SK-N-SH treated with all-trans-retinoic acid at 6 μM for 48 hours (cell line): ENCODE measurements around the gene APIP.

Source experiments
- ATAC-seq: fragments of 200-7000 bp; cut with Tn5 transposase; 3 replicates; pipeline ENCODE4 v1.9.1; 2020; ENCODE audit warnings: mild to moderate bottlenecking, moderate library complexity
- ARNTL ChIP-seq: fragments of 450-650 bp; formaldehyde crosslinking; IDR thresholded peaks from 2 replicates; pipeline ENCODE4 v1.5.0; 2020; ENCODE audit warnings: low read depth, mild to moderate bottlenecking, moderate library complexity, borderline replicate concordance
- BACH2 ChIP-seq: fragments of 250-450 bp; sonication (Bioruptor Pico); IDR thresholded peaks from 2 replicates; pipeline ENCODE4 v1.9.0; 2021; ENCODE audit warnings: mild to moderate bottlenecking, borderline replicate concordance
- CSDC2 ChIP-seq: fragments of 250-450 bp; sonication (Bioruptor Pico); IDR thresholded peaks from 2 replicates; pipeline ENCODE4 v1.5.0; 2020; ENCODE audit warnings: mild to moderate bottlenecking, moderate library complexity
- ESRRG ChIP-seq: fragments of 250-450 bp; sonication (Bioruptor Pico); IDR thresholded peaks from 2 replicates; pipeline ENCODE4 v1.6.1; 2021; ENCODE audit warnings: mild to moderate bottlenecking
- GLIS3 ChIP-seq: fragments of 250-450 bp; sonication (Bioruptor Pico); IDR thresholded peaks from 2 replicates; pipeline ENCODE4 v1.5.0; 2020; ENCODE audit warnings: mild to moderate bottlenecking, moderate library complexity
- ISL1 ChIP-seq: fragments of 250-450 bp; sonication (Bioruptor Pico); IDR thresholded peaks from 2 replicates; pipeline ENCODE4 v2.1.2; 2022; ENCODE audit warnings: mild to moderate bottlenecking, moderate library complexity
- OSR1 ChIP-seq: fragments of 250-450 bp; sonication (Bioruptor Pico); IDR thresholded peaks from 2 replicates; pipeline ENCODE4 v1.8.0; 2022; ENCODE audit warnings: moderate library complexity, mild to moderate bottlenecking, inconsistent platforms
- PATZ1 ChIP-seq: fragments of 250-450 bp; sonication (Bioruptor Pico); IDR thresholded peaks from 2 replicates; pipeline ENCODE4 v1.8.0; 2020; ENCODE audit warnings: mild to moderate bottlenecking, moderate library complexity, borderline replicate concordance
- POU6F1 ChIP-seq: fragments of 250-450 bp; sonication (Bioruptor Pico); IDR thresholded peaks from 2 replicates; pipeline ENCODE4 v1.8.0; 2021; ENCODE audit warnings: low read depth, mild to moderate bottlenecking, moderate library complexity, borderline replicate concordance
- PPARA ChIP-seq: fragments of 250-450 bp; sonication (Bioruptor Pico); IDR thresholded peaks from 2 replicates; pipeline ENCODE4 v1.5.0; 2020; ENCODE audit warnings: mild to moderate bottlenecking, borderline replicate concordance
- RARB ChIP-seq: fragments of 250-450 bp; sonication (Bioruptor Pico); IDR thresholded peaks from 2 replicates; pipeline ENCODE4 v1.8.0; 2021; ENCODE audit warnings: mild to moderate bottlenecking, moderate library complexity
- SNAI2 ChIP-seq: fragments of 250-450 bp; sonication (Bioruptor Pico); IDR thresholded peaks from 2 replicates; pipeline ENCODE4 v1.5.0; 2020; ENCODE audit warnings: mild to moderate bottlenecking, moderate library complexity
- TCF4 ChIP-seq: fragments of 250-450 bp; sonication (Bioruptor Pico); IDR thresholded peaks from 2 replicates; pipeline ENCODE4 v1.8.0; 2021; ENCODE audit warnings: mild to moderate bottlenecking, moderate library complexity, borderline replicate concordance
- TOX ChIP-seq: fragments of 250-450 bp; sonication (Bioruptor Pico); IDR thresholded peaks from 2 replicates; pipeline ENCODE4 v1.8.0; 2021; ENCODE audit warnings: mild to moderate bottlenecking, moderate library complexity, borderline replicate concordance
- TSHZ2 ChIP-seq: fragments of 250-450 bp; sonication (Bioruptor Pico); IDR thresholded peaks from 2 replicates; pipeline ENCODE4 v1.5.0; 2020; ENCODE audit warnings: mild to moderate bottlenecking, moderate library complexity
- ZC3H10 ChIP-seq: fragments of 250-450 bp; sonication (Bioruptor Pico); IDR thresholded peaks from 2 replicates; pipeline ENCODE4 v1.5.1; 2021; ENCODE audit warnings: mild to moderate bottlenecking, moderate library complexity
- ZFP3 ChIP-seq: fragments of 250-450 bp; sonication (Bioruptor Pico); IDR thresholded peaks from 2 replicates; pipeline ENCODE4 v1.5.0; 2020; ENCODE audit warnings: mild to moderate bottlenecking, moderate library complexity
- ZFP30 ChIP-seq: fragments of 450-650 bp; formaldehyde crosslinking; IDR thresholded peaks from 2 replicates; pipeline ENCODE4 v1.5.0; 2022; ENCODE audit warnings: mild to moderate bottlenecking, moderate library complexity
- ZNF565 ChIP-seq: fragments of 450-650 bp; formaldehyde crosslinking; conservative IDR thresholded peaks from 2 replicates; pipeline ENCODE4 v1.5.0; 2020; ENCODE audit warnings: low read depth, mild to moderate bottlenecking, moderate library complexity
- ZNF70 ChIP-seq: fragments of 450-650 bp; formaldehyde crosslinking; IDR thresholded peaks from 2 replicates; pipeline ENCODE4 v1.5.0; 2020; ENCODE audit warnings: mild to moderate bottlenecking, moderate library complexity
- ZNF8 ChIP-seq: fragments of 450-650 bp; formaldehyde crosslinking; IDR thresholded peaks from 2 replicates; pipeline ENCODE4 v1.5.0; 2020; ENCODE audit warnings: mild to moderate bottlenecking, moderate library complexity

The APIP gene

GRCh38 chr11:34869425-34869824 is 46.8 kb downstream of the APIP start:
- TF ChIP-seq ZFP30 (CRISPR knock-in tag) (no peak), TCF4 (CRISPR knock-in tag) (no peak), PATZ1 (CRISPR knock-in tag) (no peak), ZC3H10 (no peak), TSHZ2 (CRISPR knock-in tag) (no peak), RARB (CRISPR knock-in tag) (no peak), ARNTL (CRISPR knock-in tag) (no peak), CSDC2 (CRISPR knock-in tag) (no peak), ESRRG (CRISPR knock-in tag) (no peak), SNAI2 (CRISPR knock-in tag) (no peak), POU6F1 (CRISPR knock-in tag) (no peak), ISL1 (no peak), ZNF70 (no peak)
- TF ChIP-seq, all 23 proteins: peak for 0
- peak; percentile 62; the same call in 2 of the 3 replicates for ATAC-seq

DNA sequence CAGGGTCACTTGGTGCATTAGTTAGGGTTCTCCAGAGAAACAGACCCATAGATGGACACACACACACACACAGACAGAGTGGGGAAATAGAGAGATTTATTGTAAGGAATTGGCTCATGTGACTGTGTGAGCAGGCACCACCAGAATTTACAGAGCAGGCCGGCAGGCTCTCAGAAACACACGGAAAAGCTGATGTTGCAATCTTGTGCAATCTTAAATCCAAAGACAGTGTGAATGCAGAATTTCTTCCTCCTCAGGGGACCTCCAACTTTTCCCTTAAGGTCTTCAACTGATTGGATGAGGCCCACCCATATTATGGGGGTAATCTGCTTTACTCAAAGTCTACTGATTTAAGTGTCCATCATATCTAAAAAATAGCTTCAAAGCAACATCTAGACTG is 49.8 kb downstream of the APIP start:
- TF ChIP-seq PATZ1 (CRISPR knock-in tag) (no peak), ZNF8 (CRISPR knock-in tag) (no peak), TOX (no peak), RARB (CRISPR knock-in tag) (no peak), BACH2 (CRISPR knock-in tag) (no peak), PPARA (CRISPR knock-in tag) (no peak), TSHZ2 (CRISPR knock-in tag) (no peak), ZNF70 (no peak), ZNF565 (CRISPR knock-in tag) (no peak), ZC3H10 (no peak), SNAI2 (CRISPR knock-in tag) (no peak), ZFP3 (CRISPR knock-in tag) (no peak), ARNTL (CRISPR knock-in tag) (no peak)
- TF ChIP-seq, all 23 proteins: peak for 0
- ATAC-seq = no peak

DNA sequence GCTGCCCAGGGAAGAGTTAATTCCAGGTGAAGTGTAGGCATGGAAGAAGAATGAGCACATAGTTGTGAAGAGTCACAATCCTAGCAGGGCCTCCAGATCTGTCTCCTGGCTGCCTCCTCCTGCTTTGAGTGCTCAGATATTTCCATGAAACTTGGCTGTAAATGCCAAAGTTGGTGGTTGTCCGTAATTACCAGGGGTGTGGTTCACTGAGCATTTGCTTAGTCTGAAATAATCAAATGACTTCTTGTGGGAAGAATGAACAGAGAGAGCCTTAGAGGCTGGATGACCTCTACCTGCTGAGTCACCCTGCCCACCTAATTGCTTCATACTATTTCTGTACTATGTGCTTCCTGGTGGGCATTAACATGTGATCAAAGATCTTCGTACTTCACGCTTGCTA is 50.9 kb downstream of the APIP start:
- no peak for ATAC-seq
- no peak for TF ChIP-seq PPARA (CRISPR knock-in tag)
- TF ChIP-seq ISL1 = no peak
- TF ChIP-seq OSR1 = no peak
- TF ChIP-seq GLIS3 (CRISPR knock-in tag) = no peak
- TF ChIP-seq TSHZ2 (CRISPR knock-in tag) = no peak
- TF ChIP-seq RARB (CRISPR knock-in tag) = no peak
- TF ChIP-seq ZFP3 (CRISPR knock-in tag) = no peak
- no peak for TF ChIP-seq TOX
- TF ChIP-seq ZFP30 (CRISPR knock-in tag) = no peak
- no peak for TF ChIP-seq CSDC2 (CRISPR knock-in tag)
- TF ChIP-seq PATZ1 (CRISPR knock-in tag) = no peak
- TF ChIP-seq ARNTL (CRISPR knock-in tag) = no peak
